HG03064 (cell line): ENCODE data around the gene DTX2.
"Not testable (repeated sequence)": the region's sequence is repeated elsewhere in the genome, so short reads cannot be mapped to it uniquely, and the experiment has no call there.

ENCODE experiments used
- ATAC-seq: cut with Tn5 transposase; IDR thresholded peaks from one replicate; pipeline ENCODE4 v1.9.1; 2021; ENCODE audit warnings: low read depth; ENCODE audit not compliant: unreplicated experiment

DTX2 gene

GRCh38 chr7:76461464-76462101, at the start of gene DTX2:
TSS of gene DTX2 (plus strand) at chr7:76461709. CDS start at chr7:76480510, 18,801 bp downstream.
- peak; percentile 95 for ATAC-seq

DNA sequence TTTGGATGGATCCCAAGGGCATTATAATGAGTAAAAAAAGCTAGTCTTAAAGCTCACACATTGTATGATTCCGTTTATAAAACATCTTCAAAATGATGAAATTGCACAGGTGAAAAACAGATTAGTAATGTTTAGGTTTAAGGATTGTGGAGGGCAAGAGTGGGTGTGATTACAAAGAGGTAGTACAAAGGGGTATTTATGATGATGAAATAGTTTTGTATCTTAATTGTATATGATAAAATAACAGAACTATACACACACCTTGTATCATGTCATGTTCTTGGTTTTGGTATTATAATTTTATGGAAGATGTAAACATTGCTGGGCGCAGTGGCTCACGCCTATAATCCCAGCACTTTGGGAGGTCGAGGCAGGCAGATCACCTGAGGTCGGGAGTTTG, 49.3 kb upstream of the DTX2 start:
- no peak for ATAC-seq

DNA sequence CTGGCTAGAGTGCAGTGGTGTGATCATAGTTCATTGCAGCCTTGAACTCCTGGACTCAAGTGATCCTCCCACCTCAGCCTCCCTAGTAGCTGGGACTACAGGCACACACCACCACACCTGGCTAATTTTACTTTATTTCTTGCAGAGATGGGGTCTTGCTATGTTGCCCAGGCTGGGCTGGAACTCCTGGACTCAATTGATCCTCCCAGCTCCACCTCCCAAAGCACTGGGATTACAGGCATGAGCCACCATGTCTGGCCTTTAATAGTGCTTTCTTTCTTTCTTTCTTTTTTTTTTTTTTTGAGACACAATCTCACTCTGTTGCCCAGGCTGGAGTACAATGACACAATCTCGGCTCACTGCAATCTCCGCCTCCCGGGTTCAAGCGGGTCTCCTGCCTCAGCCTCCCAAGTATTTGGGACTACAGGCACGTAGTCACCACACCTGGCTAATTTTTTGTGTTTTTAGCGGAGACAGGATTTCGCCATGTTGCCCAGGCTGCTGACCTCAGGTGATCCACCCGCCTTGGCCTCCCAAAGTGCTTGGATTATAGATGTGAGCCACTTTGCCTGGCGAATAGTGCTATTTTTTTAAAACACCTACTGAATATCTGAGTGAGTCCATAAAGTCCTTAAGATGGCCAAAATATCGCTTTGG, 43.7 kb upstream of the DTX2 start:
- ATAC-seq = not testable (repeated sequence)

DNA sequence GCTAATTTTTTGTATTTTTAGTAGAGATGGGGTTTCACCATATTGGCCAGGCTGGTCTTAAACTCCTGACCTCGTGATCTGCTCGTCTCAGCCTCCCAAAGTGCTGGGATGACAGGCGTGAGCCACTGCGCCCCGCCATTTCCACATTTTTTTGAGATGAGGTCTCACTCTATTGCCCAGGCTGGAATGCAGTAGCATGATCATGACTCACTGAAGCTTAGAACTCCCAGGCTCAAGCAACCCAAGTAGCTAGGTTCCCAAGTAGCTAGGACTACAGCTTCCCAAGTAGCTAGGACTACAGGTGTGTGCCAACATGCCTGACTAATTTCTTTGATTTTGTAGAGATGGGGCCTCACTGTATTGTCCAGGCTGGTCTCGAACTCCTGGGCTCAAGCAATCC, 40.4 kb upstream of the DTX2 start:
- ATAC-seq = not testable (repeated sequence)

GRCh38 chr7:76423666-76424412, 37.7 kb upstream of the DTX2 start:
- ATAC-seq = no peak

DNA sequence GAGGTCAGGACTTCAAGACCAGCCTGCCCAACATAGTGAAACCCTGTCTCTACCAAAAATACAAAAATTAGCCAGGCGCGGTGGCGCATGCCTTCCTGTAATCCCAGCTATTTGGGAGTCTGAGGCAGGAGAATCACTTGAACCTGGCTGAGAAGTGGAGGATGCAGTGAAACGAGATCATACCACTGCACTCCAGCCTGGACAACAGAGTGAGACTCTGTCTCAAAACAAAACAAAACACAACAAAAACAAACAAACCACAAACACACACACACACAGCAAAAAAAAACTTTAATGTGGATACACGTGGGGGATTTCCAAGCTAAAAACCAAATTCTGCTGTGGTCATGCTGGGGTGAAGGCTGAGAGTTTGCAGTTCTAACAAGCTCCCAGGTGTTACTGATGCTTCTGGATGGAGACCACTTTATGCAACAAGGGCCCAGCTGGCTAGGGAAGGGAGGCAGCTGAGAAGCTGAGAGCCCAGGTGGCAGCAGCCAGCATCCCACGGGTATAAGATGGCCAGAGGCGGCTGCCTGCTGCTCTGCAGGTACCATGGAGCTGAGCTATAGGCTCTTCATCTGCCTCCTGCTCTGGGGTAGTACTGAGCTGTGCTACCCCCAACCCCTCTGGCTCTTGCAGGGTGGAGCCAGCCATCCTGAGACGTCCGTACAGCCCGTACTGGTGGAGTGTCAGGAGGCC, 36.9 kb upstream of the DTX2 start, which contains the start of gene ZP3:
Gene ZP3 (plus strand): TSS at position 538 of the 699 bp plus-strand sequence. CDS start 15 bp downstream, at position 553.
- no peak for ATAC-seq

DNA sequence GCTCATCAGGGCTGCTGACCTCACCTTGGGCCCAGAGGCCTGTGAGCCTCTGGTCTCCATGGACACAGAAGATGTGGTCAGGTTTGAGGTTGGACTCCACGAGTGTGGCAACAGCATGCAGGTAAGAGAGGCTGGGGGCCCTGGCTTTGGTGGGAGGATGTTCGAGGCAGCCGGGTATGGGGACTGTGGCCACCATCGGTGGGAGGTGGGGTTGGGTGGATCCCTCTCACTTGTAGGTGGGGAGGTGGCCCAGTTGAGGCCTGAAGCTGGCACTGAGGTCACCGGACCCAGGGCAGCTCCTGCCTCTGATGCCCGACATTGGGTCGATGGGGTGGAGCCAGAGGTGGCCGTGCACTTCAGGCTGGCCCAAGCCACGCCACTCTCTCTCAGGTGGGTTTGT, 36.4 kb upstream of the DTX2 start:
- no peak for ATAC-seq

DNA sequence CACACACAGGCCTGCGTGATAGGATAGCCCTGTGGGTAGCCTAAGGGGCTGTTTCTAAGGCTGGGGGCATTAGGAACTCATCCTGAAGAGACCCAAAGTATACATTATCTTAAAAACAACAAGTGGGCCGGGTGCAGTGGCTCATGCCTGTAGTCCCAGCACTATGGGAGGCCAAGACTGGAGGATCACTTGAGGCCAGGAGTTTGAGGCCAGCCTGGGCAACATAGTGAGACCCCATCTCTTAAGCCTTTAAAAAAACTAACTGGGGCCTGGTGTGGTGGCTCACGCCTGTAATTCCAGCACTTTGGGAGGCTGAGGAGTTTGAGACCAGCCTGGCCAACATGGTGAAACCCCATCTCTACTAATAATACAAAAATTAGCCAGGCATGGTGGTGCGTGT, 36.0 kb upstream of the DTX2 start:
- not testable (repeated sequence) for ATAC-seq

- ATAC-seq = no peak
Measured at GRCh38 chr7:76426246-76426645, 35.3 kb upstream of the DTX2 start.

DNA sequence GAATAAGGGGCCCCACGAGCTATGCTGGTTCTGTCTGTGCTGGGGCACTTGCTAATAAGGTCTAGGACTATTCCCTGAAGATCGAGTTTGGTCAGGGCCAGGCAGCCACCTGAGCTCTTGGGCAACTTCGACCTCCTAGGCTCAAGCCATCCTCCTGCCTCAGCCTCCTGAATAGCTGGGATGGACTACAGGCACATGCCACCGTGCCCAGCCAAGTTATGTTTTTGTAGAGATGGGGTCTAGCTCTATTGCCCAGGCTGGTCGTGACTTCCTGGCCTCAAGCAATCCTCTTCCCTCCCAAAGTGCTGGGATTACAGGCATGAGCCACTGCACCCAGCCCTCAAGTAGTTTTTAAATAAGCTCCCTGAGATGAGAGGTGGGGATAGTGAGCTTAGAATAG, 33.9 kb upstream of the DTX2 start:
- ATAC-seq = no peak

DNA sequence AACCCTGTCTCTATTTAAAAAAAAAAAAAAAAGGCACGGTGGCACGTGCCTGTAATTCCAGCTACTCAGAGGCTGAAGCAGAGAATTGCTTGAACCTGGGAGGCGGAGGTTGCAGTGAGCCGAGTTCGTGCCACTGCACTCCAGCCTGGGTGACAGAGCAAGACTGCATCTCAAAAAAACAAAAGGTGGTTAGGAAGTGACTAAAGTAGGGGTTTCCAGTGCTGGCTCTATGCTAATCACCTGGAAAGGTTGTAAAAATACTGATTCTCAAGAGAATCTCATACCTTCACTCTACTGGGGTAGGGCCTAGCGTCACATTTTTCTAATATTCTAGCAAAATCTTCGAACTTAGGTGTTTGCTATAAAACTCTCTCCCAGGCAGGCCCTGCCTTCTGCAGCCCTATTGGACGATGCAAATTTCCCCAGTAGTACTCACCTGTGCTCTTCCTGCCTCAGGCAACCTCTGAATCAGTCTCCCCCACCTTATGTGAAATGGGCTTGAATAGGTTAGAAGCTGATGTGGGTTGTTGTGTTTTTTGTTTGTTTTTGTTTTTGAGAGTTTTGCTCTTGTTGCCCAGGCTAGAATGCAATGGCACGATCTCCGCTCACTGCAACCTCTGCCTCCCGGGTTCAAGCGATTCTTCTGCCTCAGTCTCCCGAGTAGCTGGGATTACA, 33.2 kb upstream of the DTX2 start:
- no peak for ATAC-seq

GRCh38 chr7:76428868-76429805, 32.4 kb upstream of the DTX2 start:
- no peak for ATAC-seq

DNA sequence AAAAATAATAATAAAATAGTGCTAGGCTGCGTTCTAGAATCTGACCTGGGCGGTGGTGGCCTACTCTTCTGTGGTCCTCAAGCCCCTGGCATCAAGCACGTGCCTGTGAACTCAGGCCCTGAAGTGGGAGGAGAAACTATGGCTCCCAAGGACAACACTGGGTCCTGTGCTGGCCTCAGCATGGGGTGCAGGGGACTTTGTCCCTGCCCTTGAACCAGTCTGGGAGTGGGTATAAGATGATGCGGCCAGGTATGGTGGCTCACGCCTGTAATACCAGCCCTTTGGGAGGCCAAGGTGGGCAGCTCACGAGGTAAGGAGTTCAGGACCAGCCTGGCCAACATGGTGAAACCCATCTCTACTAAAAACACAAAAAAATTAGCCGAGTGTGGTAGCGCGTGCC, 31.3 kb upstream of the DTX2 start:
- ATAC-seq = no peak

GRCh38 chr7:76430836-76431235, 30.7 kb upstream of the DTX2 start:
- ATAC-seq = no peak

DNA sequence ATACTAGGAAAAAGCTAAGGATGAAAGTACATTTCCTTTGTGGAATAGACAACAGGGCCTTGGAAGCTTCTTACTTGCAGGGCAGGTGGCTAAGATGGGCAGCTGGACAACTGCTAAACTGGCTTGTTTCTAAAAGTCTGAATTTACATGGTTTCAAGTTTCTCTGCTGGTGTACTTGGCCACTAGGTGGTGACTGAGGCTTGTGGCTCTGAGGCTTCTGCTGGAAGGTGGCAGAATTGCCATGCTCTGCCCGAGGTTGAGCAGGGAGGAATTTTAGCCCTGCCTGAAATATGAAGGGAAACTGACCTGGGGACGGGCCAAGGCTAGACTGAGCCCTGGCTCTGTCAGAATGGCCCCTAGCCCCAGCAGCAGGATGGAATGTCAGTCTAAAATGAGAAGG, 23.6 kb upstream of the DTX2 start:
- peak; percentile 57 for ATAC-seq

DNA sequence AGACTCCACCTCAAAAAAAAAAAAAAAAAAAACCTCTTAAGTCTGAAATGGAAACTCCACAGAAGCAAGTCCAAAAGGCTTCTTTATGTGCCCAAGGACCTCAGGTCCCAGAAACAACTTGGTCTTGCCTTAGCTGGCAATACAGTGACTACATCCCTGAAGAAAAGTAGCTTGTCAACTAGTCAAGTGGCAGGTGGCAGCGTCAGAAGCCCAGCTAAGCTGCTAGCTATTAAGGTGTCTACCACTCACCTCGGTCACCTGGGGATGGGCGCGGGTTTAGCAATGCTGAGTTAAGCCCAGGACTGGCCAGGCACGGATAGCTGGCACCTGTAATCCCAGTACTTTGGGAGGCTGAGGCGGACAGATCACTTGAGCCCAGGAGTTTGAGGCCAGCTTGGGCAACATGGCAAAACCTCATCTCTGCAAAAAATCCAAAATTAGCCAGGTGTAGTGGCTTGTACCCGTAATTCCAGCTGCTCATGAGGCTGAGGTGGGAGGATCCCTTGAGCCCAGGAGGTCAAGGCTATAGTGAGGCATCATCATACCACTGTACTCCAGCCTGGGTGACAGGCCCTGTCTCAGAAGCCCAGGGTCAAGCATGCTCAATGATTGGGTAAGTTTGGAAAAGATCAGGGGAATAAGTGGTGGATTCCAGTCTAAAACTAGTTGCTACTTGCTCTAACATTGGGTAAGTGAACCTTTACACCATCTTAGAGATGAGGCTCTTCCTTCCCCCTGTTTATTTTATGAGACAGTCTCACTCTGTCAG, 22.2 kb upstream of the DTX2 start:
- ATAC-seq = not testable (repeated sequence)

- ATAC-seq = not testable (repeated sequence)
Measured at GRCh38 chr7:76440404-76440803, 21.1 kb upstream of the DTX2 start.

- ATAC-seq = not testable (repeated sequence)
Measured at GRCh38 chr7:76441792-76442191, 19.7 kb upstream of the DTX2 start.
